ENCODE data around the gene LEFTY1.

DNA sequence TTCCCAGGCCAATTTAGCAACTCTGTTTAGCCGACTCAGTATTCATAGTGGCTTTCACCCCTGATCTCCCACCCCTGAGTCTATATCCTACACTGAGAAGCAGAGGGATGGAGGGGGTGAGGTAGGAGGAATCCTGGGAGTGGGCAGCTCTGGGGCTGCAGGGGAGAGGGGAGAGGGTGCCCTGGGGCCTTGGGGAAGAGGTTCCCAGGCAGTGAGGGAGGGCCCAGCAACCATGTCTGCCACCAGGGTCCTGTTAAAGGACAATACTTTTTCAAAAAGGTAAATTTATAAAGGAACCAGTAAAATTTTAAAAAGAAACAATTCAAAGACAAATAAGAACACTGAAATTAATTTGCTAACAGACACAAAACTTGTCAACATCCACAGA, 48.7 kb downstream of the LEFTY1 start:
- no peak for TF ChIP-seq CTCF (conservative IDR thresholded peaks at IDR 0.05; ENCODE audit: low read length)
- TF ChIP-seq EZH2phosphoT487 (IDR thresholded peaks at IDR 0.05; ENCODE audit: borderline replicate concordance, low read depth, low read length), result no peak

Measured in OCI-LY7 (cell line).